Measurements from ENCODE around the gene TEKT2.

The TEKT2 gene

GRCh38 chr1:36135796-36136195 lies 51.9 kb downstream of the TEKT2 start:
- ChIA-PET POLR2A (ENCODE audit: low non-redundant PET) (no interaction called here), CTCF (no interaction called here)
- no peak for DNase-seq (ENCODE audit: low spot score)
- H3K27ac ChIP-seq: peak overlapping the region; percentile 84
- TF ChIP-seq CTCF (conservative IDR thresholded peaks at IDR 0.05; ENCODE audit: low read depth): no peak

- TF ChIP-seq CTCF (conservative IDR thresholded peaks at IDR 0.05; ENCODE audit: low read depth): no peak
- POLR2A ChIA-PET (ENCODE audit: low non-redundant PET): no interaction called here
- CTCF ChIA-PET: interaction anchor here (0.6 kb wide), 1 partner anchor 33 kb away, joined by 3 read pairs; no protein-coding TSS in a partner anchor
- H3K27ac ChIP-seq: peak overlapping the region; percentile 84
- peak; percentile 74 for DNase-seq (ENCODE audit: low spot score)
Observed at GRCh38 chr1:36136535-36136934, 52.6 kb downstream of the TEKT2 start.

GRCh38 chr1:36137226-36137625 lies 53.3 kb downstream of the TEKT2 start:
- ChIA-PET CTCF (interaction anchor here (0.6 kb wide), 1 partner anchor 32 kb away, joined by 3 read pairs; no protein-coding TSS in a partner anchor), POLR2A (ENCODE audit: low non-redundant PET) (no interaction called here)
- H3K27ac ChIP-seq: peak overlapping the region; percentile 84
- no peak for DNase-seq (ENCODE audit: low spot score)
- TF ChIP-seq CTCF (conservative IDR thresholded peaks at IDR 0.05; ENCODE audit: low read depth): no peak

GRCh38 chr1:36137776-36138175 lies 53.9 kb downstream of the TEKT2 start:
- POLR2A ChIA-PET (ENCODE audit: low non-redundant PET): no interaction called here
- CTCF ChIA-PET: no interaction called here

More at GRCh38 chr1:36137776-36138175, 53.9 kb downstream of the TEKT2 start:
- H3K27ac ChIP-seq: no peak overlapping the region; the same call in 1 of the 2 replicates
- DNase-seq (ENCODE audit: low spot score): no peak
- no peak for TF ChIP-seq CTCF (conservative IDR thresholded peaks at IDR 0.05; ENCODE audit: low read depth)
